ENCODE measurements around the gene OSBP2.

OSBP2 gene

GRCh38 chr22:30804626-30805025 is 110.0 kb downstream of the OSBP2 start:
- in situ Hi-C loops (cut with HindIII; ENCODE audit: low sequenced_read_pairs) = no loop called here

GRCh38 chr22:30806391-30806861 is 111.8 kb downstream of the OSBP2 start:
- in situ Hi-C loops (cut with HindIII; ENCODE audit: low sequenced_read_pairs) = no loop called here

- in situ Hi-C loops (cut with HindIII; ENCODE audit: low sequenced_read_pairs) = no loop called here
These were observed 114.4 kb downstream of the OSBP2 start for GRCh38 chr22:30809086-30809485.

DNA sequence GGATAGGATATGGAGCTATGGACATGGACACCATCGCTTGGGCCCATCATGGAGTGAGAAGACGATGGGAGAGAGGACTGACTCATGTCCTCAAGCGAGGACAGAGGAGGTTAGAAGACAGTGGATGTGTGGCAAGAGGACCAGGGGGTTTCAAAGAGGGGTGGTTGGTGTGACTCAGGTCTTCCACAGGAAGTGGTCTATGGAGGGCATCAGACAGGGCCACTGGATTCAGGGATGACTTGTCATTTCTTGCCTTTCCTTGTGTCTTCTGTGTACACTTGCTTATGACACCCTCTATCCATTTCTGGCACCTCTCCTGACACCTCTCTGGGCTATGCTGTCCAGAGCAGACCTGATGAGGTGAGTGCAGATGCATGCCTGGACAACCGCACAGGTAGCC is 115.4 kb downstream of the OSBP2 start:
- in situ Hi-C loops (cut with HindIII; ENCODE audit: low sequenced_read_pairs) = no loop called here

- in situ Hi-C loops (cut with HindIII; ENCODE audit: low sequenced_read_pairs) = no loop called here
These were observed 119.3 kb downstream of the OSBP2 start for GRCh38 chr22:30813936-30814335.

- in situ Hi-C loops (cut with HindIII; ENCODE audit: low sequenced_read_pairs) = no loop called here
These were observed 121.7 kb downstream of the OSBP2 start for GRCh38 chr22:30816413-30816812.

- in situ Hi-C loops (cut with HindIII; ENCODE audit: low sequenced_read_pairs) = no loop called here
These were observed 126.7 kb downstream of the OSBP2 start for GRCh38 chr22:30821381-30821780.

- in situ Hi-C loops (cut with HindIII; ENCODE audit: low sequenced_read_pairs) = no loop called here
These were observed 127.2 kb downstream of the OSBP2 start for GRCh38 chr22:30821863-30822215.

DNA sequence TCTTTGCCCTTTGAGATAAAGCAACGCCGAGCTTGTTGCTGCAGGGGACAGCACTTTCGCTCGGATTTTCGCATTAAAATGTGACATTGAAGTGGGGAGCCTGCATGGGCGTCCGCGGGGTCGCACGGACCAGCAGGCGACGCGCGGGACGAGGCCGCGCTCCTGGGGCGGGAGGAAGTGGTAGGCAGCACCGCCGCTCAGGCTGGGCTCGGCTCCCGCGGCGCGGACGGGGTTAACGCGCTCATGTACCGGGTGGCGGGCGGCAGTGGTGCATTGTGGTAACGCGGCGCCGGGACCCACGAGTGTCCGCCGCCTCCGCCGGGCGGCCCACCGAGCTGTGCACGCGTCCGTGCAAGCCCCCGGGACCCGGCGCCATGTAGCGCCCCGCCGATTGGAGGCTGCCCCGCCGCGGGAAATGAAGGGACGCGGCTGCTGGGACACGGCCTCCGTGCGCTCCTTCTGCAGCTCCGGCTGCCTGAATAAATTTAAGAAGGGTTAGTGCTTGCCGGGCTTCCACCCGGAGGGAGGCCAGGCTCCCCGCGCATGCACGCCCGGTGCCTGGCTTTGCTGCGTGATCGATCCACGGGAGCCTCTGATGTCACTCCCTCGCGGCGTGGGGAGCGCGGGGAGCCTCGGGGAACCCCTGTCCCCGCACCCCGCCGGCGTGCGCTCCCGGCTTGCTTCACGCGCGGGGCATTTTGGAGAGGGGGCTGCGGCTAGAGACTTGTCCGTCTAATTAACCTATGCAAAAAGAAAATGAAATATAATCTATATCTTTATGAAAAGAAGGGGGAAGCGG is 127.7 kb downstream of the OSBP2 start:
- in situ Hi-C loops (cut with HindIII; ENCODE audit: low sequenced_read_pairs) = no loop called here

- in situ Hi-C loops (cut with HindIII; ENCODE audit: low sequenced_read_pairs) = no loop called here
These were observed 128.3 kb downstream of the OSBP2 start for GRCh38 chr22:30823015-30823370.

DNA sequence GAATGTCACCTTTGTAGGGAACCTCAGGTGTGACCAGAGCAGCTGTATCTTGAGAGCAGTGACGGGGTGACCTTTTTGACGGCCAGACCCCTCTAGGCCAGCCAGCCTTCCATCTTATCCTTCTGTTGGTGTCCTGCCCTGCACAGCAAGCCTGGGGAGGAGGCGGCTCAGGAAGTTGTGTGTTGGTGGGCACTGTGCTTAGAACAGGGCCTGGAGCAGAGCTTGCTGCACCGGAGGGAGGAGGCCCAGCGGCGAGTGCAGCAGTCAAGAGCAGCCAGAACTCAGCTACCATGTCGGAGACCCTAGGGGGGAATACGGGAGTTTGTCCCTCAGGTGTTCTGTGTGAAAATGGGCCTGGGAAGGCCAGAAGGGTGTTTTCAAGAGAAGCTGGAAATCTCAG is 129.4 kb downstream of the OSBP2 start:
- in situ Hi-C loops (cut with HindIII; ENCODE audit: low sequenced_read_pairs) = no loop called here

- in situ Hi-C loops (cut with HindIII; ENCODE audit: low sequenced_read_pairs) = no loop called here
These were observed 130.0 kb downstream of the OSBP2 start for GRCh38 chr22:30824711-30825110.

DNA sequence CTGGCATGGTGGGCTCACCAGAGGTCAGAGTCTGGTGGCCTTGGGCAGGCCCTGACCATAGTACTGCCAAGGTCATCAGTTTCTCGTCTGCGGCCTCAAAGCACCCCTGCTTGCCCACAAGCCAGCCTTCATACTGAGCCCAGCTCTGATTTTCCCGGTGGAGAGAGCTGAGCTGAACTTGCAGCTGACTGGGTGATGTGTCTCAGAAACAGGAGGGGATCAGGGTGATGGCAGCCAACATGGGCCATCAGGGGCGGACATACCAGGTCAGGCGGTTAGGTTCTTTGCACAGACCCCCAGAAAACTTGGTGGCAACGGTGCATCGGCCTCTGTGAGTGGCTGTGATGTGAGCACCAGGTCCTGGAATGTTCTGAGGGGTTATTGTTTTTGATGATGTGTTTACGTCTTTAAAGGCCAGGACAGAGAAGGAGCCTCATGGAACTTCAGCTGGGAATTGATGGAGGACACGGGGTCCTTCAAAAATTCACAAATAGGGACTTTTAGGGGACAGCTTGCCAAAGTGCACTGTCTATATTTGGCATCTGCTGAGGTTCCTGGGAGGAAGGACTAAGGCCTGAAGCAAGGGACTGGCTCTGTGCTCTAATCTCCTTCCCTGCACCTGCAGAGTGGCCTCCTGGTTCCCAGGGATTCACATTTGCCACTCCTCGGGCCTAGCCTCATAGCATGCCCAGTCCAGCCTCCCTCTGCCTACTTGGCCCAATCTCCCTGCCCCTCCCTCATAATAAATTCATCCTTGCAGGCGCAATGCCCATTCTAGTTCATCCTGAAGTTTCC is 131.2 kb downstream of the OSBP2 start:
- in situ Hi-C loops (cut with HindIII; ENCODE audit: low sequenced_read_pairs) = no loop called here

GRCh38 chr22:30826670-30827355 is 132.1 kb downstream of the OSBP2 start:
- in situ Hi-C loops (cut with HindIII; ENCODE audit: low sequenced_read_pairs) = no loop called here

DNA sequence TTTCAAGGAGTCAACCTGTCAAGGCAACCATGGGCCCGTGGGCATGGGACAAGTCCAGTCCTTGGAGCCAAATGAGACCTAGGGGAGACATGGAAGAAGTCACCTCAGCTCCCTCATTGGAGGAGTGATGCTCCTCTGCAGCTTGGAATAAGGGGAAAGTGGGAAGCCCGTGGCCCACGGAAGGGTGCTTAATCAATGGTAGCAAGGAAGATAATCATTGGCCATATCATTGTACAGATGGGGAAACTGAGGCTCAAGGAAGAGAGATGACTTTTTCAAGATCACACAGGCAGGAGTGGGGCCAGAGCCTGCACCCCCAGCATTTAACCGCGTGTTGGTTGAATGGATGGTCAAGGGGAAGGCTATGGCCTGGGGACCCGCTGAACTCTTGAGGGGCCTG is 133.0 kb downstream of the OSBP2 start:
- in situ Hi-C loops (cut with HindIII; ENCODE audit: low sequenced_read_pairs) = no loop called here

- in situ Hi-C loops (cut with HindIII; ENCODE audit: low sequenced_read_pairs) = no loop called here
These were observed 133.8 kb downstream of the OSBP2 start for GRCh38 chr22:30828187-30829155.

GRCh38 chr22:30829901-30830550 is 135.4 kb downstream of the OSBP2 start:
- in situ Hi-C loops (cut with HindIII; ENCODE audit: low sequenced_read_pairs) = no loop called here

DNA sequence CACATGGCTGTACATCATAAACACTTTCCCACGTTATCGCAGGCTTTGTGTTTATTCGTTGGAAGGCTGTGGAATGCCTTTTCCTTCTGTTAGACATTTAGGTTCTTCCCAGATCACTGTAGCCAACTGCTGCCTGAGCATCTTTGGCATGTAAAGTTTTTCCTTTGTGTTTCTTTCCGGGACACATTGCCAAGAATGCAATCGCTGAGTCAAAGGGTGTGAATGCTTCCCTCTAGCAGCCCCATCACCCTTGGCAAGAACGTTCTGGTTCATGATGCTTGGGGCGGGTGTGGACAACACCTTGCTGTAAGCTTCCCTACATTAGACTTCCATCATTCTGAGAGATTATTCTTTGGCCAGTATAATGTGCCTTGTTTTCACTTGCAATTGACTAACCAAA is 136.2 kb downstream of the OSBP2 start:
- in situ Hi-C loops (cut with HindIII; ENCODE audit: low sequenced_read_pairs) = no loop called here

DNA sequence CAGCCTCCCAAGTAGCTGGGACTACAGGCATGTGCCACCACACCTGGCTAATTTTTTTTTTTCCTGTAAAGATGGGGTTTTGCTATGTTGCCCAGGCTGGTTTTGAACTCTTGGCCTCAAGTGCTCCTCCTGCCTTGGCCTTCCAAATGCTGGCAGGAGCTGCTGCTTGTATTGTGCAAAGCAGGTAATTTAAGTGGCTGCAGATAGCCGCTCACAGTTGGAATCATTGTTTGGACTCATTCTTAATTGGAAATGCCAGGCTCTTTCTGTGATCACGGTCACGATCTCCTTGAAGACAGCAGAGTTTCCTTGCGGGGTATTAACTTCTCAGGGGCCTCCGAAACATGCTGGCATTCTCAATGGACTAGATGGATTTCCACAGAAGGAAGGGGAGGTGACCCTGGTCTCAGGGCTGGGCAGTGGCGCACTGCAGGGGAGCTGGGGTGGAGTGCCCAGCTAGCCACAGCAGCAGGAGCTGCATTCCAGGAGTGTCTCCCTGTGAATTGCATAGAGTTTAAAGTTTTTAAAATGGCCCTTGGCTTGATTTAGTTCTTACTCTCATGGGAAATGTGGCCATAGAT is 137.8 kb downstream of the OSBP2 start:
- in situ Hi-C loops (cut with HindIII; ENCODE audit: low sequenced_read_pairs) = no loop called here

DNA sequence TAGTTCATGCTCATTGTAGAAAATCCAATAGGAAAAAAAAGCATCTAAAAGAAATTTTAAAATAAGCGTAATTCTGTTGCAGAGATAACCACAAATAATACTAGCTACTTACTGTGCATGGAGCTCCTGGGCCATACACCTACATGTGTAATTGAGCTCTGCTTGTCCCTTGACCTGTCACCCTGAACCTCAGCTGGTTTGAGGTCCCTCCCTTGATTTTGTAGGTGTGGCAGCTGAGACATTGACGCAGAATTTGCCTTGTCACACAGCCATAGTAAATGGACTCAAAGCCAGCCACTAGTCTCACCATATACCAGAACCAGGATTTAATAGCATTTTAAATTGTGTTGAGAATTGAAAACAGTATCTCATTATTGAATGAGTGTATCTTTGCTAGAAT is 138.6 kb downstream of the OSBP2 start:
- in situ Hi-C loops (cut with HindIII; ENCODE audit: low sequenced_read_pairs) = no loop called here
